Activated CD4-positive, CD25-positive, alpha-beta regulatory T cell (primary cell): ENCODE results near the gene SDC1.

Experiments used
- DNase-seq, 4 experiments: peaks; one replicate each; lab custom pipeline; 2025; lab: John Stamatoyannopoulos, UW

The SDC1 gene

GRCh38 chr2:20213651-20214565 lies 11.0 kb downstream of the SDC1 start:
- no peak for DNase-seq

DNA sequence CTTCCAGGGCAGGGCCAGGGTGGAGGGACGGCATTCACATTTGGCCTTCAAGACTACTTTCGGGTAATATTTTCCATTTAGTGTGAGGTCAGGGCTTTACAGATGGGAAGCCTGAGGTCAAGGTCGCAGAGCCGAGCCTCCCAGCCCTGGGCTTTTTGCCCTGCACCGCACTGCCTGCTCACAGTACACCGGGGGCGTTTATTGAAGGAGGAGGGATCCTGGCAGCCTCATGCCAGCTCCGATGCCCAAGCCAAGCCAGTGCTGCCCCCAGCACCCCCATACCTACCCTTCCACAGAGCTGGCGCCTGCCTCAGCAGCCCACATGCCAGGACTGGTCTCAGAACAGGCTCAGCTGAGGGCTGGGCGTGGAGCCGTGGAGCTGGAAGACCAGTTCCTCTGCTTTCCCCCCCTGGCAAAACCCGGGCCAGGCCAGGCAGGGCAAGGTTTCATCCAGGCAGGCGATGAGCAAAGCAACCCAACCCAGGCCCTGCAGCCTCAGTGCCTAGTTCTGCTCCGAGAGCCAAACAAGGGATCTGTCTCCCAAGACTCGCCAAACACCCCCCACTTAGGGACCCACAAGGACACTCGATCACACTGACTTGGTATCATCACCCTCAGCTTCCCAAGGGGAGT lies 11.9 kb downstream of the SDC1 start:
- no peak for DNase-seq

- no peak for DNase-seq
These were observed 12.5 kb downstream of the SDC1 start for GRCh38 chr2:20212459-20212870.

DNA sequence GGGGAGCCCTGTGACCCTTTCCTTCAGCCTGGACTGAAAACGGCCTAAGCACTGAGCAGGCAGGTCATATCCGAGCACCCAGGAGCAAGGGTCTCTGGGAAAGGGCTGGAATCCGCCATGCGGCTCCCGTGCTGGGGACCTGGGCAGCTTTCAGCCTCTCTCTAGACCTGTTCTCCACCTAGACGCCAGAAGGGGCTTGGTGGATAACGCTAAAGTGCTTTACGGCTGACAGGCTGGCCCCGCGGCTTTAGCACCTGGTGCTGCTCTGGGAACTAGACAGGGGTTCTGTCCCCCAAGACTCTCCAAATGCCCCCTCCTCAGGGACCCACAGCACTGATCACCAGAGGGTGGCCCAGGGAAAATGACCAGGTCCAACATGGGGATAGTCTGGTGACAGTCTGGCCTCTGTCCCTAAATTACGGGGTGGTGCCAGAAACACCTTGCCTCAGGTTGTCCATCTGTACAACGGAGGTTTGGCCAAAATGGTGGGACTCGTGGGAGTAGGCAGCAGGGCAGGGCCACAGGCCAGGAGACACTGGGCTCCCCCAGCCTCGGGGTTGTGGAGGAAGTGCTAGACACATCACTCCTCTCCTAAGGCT lies 13.0 kb downstream of the SDC1 start:
- DNase-seq = no peak

GRCh38 chr2:20211420-20211819 lies 13.5 kb downstream of the SDC1 start:
- DNase-seq = no peak

- DNase-seq = no peak
These were observed 14.5 kb downstream of the SDC1 start for GRCh38 chr2:20210462-20210861.

DNA sequence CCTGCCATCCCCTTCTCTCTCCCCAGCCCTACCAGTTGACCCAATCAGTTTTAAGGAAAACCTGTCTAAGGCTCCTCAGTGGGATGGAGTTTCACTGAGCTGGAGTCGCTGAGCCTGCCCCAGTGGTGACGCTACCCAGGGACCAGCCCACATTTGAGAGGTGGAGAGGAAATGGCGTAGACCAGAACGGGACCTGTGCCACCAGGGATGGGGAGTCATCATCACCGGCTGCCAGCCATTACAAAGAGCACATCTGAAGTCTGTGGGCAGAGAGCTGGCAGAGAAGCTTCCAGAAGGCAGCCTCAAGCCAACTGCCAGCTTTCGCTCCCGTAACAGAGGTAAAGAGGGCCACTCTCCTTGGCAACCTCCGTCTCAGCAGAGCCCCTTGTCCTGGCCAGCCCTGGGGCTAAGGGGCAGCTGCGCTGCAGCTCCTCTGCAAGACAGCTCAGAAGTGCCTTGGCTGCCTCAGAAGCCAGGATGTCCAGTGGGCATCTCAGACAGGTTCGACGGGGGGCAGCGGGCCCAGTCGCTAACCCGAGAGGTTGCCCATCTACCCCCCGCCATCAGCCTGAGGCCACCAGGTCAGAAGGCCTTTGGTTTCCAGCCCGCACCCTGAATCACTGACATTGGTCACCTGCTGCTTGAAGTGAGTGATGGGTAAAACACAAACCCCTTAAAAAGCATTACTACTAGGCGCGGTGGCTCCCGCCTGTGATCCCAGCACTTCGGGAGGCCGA lies 15.4 kb downstream of the SDC1 start:
- no peak for DNase-seq

DNA sequence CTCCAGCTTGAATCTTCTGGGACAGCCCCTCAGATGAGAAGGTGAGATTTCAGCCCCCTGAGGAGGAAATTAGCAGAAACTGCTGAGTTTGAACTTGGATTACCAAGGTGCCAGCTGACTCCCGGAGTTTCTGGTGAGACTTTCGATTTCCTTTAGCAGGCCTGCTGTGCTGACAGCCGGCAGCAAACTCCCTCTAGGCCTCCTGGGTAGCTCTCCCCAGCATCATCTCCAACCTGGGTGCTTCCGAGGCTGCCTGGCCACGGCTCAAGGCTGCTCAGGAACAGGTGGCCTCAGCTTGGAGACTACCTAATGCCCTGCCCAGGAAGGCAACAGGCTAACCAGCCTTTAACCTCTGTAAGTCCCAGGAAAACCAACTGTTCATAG lies 16.5 kb downstream of the SDC1 start:
- no peak for DNase-seq

- no peak for DNase-seq
These were observed 17.9 kb downstream of the SDC1 start for GRCh38 chr2:20207051-20207450.

GRCh38 chr2:20205915-20206524 lies 18.9 kb downstream of the SDC1 start:
- DNase-seq = no peak

DNA sequence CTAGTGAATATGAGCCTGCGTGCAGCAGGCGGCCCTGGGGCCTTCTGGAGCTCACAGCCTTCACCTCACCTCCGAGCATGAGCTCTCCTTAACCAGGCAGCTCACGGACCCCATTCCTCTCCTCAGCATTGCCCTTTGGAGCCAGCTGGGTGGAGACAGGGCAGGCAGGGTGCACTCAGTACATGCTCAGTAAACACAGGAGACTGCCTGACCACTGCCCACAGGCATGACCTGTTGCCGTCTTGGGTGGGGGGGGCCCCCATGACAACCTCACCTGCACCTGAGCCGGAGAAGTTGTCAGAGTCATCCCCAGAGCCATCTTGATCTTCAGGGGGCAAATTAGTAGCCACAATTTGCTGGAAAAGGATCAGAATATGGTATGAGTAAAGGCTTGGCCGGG lies 19.9 kb downstream of the SDC1 start:
- no peak for DNase-seq

DNA sequence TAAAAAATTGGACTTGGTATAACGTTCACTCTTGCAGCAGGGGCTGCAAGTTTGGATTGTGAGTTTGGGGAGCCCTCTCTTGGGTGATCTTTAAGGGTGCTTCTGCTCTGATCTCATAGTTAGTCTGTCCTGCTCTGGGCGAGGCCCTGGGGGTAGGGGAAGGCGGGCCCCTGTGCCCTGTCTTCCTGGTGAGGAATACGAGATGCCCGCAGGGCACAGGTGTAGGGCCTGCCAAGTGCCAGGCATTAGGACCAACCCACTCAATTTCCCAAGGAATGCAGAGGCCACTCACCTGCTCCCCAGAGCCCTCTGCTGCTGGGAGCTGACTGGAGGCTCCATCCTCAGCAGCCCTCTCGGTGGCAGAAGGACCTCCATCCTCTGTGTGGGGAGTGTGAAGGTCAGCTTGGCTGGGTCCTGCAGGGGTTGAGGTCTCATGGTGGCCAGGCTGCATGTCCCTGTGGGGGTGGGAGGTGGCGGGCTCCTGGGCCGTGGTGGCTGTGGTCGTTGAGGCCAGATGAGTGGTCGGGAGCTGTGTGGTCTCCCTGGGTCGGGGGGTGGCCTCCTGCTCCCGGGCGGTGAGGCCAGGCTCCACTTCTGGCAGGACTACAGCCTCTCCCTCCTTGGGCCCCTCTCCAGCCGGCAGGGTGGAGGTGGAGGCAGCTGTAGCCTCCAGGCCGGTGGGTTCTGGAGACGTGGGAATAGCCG lies 21.3 kb downstream of the SDC1 start:
- no peak for DNase-seq

- DNase-seq = no peak
These were observed 21.9 kb downstream of the SDC1 start for GRCh38 chr2:20203072-20203471.

GRCh38 chr2:20201671-20202070 lies 23.3 kb downstream of the SDC1 start:
- no peak for DNase-seq

DNA sequence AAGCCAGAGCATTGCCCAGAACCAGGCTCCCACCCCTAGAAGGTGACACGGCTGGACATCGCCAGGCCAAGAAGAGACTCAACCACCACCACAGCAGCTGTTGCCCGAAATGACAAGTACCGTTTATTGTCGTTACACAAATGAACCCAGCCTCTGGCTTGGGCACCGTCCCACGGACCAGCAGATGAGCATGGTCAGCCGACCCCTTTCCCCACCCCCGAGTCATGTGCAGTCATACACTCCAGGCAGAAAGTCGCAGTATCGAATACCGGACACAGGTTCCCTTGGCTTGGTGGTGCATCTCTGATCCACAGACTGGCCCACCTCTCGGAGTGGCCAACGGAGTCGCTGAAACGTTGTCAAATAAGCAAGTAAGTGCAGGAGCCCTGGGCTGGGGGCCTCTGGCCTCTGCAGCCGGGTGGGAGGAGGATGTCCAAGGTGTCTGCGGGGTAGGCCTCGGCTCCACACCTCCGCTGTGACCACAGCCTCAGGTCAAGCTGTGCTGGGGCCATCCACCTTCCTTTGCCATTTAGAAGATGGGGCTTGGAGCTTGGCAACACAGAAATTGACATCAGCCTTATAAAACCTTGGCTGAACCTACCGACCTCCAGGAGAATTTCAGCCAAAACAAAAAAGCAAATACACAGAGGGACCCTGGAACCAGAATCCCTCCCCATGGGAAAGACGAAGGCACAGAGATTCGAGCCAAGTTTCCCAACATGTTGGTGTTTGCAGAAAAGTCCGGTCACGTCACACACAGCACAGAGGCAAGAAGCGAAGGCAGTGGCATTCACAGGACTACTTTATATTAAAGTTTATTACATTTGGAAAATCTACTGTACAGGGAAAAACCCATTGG lies 24.0 kb downstream of the SDC1 start:
- DNase-seq = no peak

- no peak for DNase-seq
These were observed 25.2 kb downstream of the SDC1 start for GRCh38 chr2:20199633-20200270.

DNA sequence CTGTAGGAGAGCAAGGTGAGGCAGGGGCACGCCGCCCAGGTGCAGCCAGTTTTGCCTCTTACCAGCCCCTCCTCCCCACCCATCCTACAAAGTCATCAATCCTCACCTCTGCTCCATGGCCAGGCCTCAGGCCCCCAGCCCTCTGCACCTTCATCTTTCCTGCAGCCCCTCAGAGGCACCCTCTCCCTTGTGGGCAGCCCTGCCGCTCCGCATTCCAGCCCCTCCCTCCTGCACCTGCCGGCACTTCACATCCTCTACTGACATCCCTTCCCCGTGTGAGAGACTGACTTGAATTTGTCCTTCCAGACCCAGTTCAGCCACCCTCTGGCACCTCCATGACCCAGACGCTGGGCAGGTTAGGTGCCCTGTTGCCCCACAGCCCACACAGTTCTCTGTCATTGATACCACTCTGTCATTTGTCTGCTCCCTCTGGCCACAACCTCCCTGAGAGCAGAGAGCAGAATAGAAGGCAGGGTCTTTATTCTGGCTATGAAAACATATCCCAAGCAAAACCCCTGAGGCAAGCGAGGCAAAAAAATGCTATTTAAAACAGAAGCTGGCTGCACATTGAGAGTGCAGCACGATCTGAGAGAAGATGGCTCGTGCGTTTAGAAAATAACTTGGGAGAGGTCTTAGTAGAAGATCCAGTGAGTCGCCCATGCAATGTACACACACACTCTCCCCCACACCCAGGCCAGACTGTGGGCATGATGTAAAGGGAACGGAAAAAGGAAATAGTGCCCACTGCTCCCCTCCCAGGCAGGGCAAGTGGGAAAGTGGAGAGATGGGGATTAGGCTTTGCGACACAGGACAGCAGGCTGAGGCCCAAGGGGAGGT lies 25.9 kb downstream of the SDC1 start:
- no peak for DNase-seq

GRCh38 chr2:20198001-20198400 lies 26.9 kb downstream of the SDC1 start:
- no peak for DNase-seq

DNA sequence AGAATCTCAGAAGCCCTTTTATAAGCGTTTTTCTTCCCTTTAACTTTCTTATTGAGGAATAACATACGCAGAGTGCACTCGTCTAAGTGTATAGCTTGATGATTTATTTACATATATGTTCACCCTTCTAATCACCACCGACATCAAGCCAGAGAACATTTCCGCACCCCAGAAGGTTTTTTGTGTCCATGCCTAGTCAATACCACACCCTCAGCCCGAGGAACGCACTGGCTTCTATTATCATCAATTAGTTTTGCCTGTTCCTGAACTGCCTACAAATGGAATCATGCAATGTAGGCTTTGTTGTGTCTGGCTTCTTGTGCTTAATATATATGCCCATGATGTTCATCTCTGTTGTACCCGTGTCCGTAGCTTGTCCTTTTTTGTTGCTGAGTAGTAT lies 27.7 kb downstream of the SDC1 start:
- no peak for DNase-seq
